Right renal pelvis (tissue), 4 donors: ENCODE data around the gene NRXN3. TPM values are rescaled to one million over a fixed set of nuclear protein-coding genes. Genes with fewer than 3 reads are reported as not detected.

Experiments used
- DNase-seq, 4 donors: peaks; one replicate each; pipeline ENCODE4 v3.0.0-alpha.2; 2013; ENCODE audit warnings: low read depth in 4 of 4, low spot score in 3 of 4, missing footprints in 1 of 4
- polyA plus RNA-seq, 4 donors: library from polyadenylated mRNA; unstranded; fragments of 120-200 nt; gene quantifications; one replicate each; pipeline ENCODE4 v1.2.1, GENCODE V29; 2013; ENCODE audit not compliant: insufficient read length in 4 of 4

Gene NRXN3
- polyA plus RNA-seq, 4 donors = 5.7 to 7.3 (median 7.2) TPM

- DNase-seq = no peak
Observed at GRCh38 chr14:78238141-78238540, 68.0 kb downstream of the NRXN3 start.

- no peak for DNase-seq
Observed at GRCh38 chr14:78240567-78240966, 70.4 kb downstream of the NRXN3 start.

- no peak for DNase-seq
Observed at GRCh38 chr14:78242086-78242485, 71.9 kb downstream of the NRXN3 start.

- no peak for DNase-seq
Observed at GRCh38 chr14:78243187-78243586, 73.0 kb downstream of the NRXN3 start.

- no peak for DNase-seq
Observed at GRCh38 chr14:78245238-78245637, 75.1 kb downstream of the NRXN3 start.

- DNase-seq = no peak
Observed at GRCh38 chr14:78248501-78249090, 78.4 kb downstream of the NRXN3 start.

GRCh38 chr14:78251308-78251707, 81.1 kb downstream of the NRXN3 start:
- DNase-seq = no peak

- DNase-seq = no peak
Observed at GRCh38 chr14:78253986-78254385, 83.8 kb downstream of the NRXN3 start.

GRCh38 chr14:78254911-78255461, 84.8 kb downstream of the NRXN3 start:
- no peak for DNase-seq

- DNase-seq = no peak
Observed at GRCh38 chr14:78259831-78260230, 89.7 kb downstream of the NRXN3 start.

- DNase-seq = no peak
Observed at GRCh38 chr14:78278464-78279250, 108.5 kb downstream of the NRXN3 start.

GRCh38 chr14:78282437-78282836, 112.3 kb downstream of the NRXN3 start:
- no peak for DNase-seq

- DNase-seq = no peak
Observed at GRCh38 chr14:78286210-78286609, 116.0 kb downstream of the NRXN3 start.

- no peak for DNase-seq
Observed at GRCh38 chr14:78292003-78292402, 121.8 kb downstream of the NRXN3 start.

GRCh38 chr14:78297858-78298257, 127.7 kb downstream of the NRXN3 start:
- DNase-seq = no peak

- DNase-seq = no peak
Observed at GRCh38 chr14:78298298-78298697, 128.1 kb downstream of the NRXN3 start.

GRCh38 chr14:78302841-78303240, 132.7 kb downstream of the NRXN3 start:
- no peak for DNase-seq

- no peak for DNase-seq
Observed at GRCh38 chr14:78307671-78308070, 137.5 kb downstream of the NRXN3 start.

- DNase-seq = no peak
Observed at GRCh38 chr14:78308079-78308478, 137.9 kb downstream of the NRXN3 start.

GRCh38 chr14:78310272-78310671, 140.1 kb downstream of the NRXN3 start:
- DNase-seq = no peak

GRCh38 chr14:78313499-78313898, 143.3 kb downstream of the NRXN3 start:
- no peak for DNase-seq

GRCh38 chr14:78314484-78314883, 144.3 kb downstream of the NRXN3 start:
- no peak for DNase-seq
